GM21717 (cell line): ENCODE results near the gene PALLD.
"Not testable (repeated sequence)": the region's sequence is repeated elsewhere in the genome, so short reads cannot be mapped to it uniquely, and the experiment has no call there.

Source experiments
- ATAC-seq: cut with Tn5 transposase; IDR thresholded peaks from one replicate; pipeline ENCODE4 v1.9.1; 2021; ENCODE audit warnings: mild to moderate bottlenecking, moderate library complexity; ENCODE audit not compliant: unreplicated experiment

PALLD gene

DNA sequence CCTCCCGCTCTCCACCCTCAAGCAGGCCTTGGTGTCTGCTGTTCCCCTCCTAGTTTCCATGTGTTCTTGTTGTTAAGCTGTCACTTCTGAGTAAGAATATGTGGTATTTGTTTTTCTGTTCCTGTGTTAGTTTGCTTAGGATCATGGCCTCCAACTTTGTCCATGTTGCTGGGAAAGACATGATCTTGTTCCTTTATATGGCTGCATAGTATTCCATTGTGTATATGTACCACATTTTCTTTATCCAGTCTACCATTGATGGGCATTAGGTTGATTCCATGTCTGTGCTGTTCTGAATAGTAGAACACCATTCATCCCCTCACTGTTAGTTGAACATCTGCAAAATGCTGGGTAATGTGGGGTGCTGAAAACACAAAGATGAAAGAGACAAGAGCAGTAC lies 222.9 kb downstream of the PALLD start:
- ATAC-seq: no peak

GRCh38 chr4:168720396-168720900 lies 223.6 kb downstream of the PALLD start:
- ATAC-seq: no peak

GRCh38 chr4:168722391-168722790 lies 225.5 kb downstream of the PALLD start:
- no peak for ATAC-seq

GRCh38 chr4:168723020-168723419 lies 226.2 kb downstream of the PALLD start:
- ATAC-seq: no peak

GRCh38 chr4:168723569-168723968 lies 226.7 kb downstream of the PALLD start:
- ATAC-seq: no peak

DNA sequence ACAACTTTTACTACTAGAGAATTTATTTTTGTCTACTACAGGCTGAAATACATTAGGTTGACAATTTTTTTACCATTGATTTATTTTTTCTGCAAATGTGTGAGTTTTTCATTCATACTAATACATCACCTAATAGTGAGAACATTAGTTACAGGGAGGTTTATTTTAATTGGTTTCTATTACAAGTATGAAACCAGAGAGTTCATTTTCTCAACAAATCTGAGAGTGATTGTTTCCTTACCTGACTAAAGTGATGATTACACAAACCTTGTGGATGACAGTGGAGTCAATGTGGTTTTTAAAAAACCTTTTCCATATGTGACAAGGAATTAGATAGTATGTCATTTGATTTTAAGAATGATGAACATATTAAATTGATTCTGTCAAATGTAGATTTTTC lies 227.4 kb downstream of the PALLD start:
- ATAC-seq: no peak

- no peak for ATAC-seq
Observed at GRCh38 chr4:168724686-168725411, 228.0 kb downstream of the PALLD start.

DNA sequence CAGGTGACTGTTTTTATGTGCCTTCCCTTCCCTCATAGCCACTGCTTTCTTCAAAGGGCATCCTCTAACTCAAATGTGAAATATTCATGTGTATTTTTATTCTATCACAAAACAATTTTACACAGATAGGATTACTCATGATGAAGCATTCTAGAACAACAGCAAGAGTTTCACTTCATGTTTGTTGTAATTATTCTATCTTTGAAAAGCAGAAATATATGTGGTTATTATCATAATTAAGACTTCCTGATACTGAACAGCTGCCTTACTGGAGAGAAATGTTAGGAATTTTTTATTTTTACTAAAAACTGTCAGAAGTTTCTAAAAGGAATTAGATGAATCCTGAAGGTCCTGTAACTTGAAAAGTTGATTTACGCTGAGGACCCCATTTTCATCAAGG lies 229.1 kb downstream of the PALLD start:
- no peak for ATAC-seq

- ATAC-seq: not testable (repeated sequence)
Observed at GRCh38 chr4:168727181-168727580, 230.3 kb downstream of the PALLD start.

DNA sequence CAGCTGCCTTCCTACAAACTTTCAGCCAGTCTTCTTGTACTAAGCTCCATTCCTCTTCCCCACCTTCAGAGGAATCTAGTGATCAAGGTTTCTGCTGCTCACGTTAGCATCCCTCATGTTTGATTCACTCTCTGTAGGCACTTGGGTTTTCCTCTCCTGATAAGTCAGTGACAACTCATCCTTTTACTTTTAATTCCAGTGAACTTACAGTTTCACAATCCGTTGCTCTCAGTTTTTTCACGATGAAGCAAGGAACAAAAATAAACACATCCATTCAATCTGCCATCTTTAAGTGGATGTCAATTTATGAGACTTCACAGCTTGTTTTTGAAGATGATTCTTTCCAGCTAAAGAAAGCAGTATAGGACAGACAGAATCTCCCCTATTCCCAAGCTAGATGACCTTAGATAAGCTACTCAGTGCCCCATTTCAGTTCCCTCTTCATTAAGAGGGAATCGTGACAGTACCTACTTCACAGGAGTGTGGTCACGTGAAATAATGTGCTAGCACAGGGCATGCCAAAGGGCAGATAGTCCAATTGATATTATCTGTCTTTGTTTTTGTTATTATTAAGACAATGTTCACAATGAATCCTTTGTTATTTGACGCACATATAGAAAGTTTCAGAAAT lies 234.3 kb downstream of the PALLD start:
- ATAC-seq: no peak

GRCh38 chr4:168731706-168732414 lies 235.0 kb downstream of the PALLD start:
- no peak for ATAC-seq

- ATAC-seq: no peak
Observed at GRCh38 chr4:168732714-168733113, 235.9 kb downstream of the PALLD start.

DNA sequence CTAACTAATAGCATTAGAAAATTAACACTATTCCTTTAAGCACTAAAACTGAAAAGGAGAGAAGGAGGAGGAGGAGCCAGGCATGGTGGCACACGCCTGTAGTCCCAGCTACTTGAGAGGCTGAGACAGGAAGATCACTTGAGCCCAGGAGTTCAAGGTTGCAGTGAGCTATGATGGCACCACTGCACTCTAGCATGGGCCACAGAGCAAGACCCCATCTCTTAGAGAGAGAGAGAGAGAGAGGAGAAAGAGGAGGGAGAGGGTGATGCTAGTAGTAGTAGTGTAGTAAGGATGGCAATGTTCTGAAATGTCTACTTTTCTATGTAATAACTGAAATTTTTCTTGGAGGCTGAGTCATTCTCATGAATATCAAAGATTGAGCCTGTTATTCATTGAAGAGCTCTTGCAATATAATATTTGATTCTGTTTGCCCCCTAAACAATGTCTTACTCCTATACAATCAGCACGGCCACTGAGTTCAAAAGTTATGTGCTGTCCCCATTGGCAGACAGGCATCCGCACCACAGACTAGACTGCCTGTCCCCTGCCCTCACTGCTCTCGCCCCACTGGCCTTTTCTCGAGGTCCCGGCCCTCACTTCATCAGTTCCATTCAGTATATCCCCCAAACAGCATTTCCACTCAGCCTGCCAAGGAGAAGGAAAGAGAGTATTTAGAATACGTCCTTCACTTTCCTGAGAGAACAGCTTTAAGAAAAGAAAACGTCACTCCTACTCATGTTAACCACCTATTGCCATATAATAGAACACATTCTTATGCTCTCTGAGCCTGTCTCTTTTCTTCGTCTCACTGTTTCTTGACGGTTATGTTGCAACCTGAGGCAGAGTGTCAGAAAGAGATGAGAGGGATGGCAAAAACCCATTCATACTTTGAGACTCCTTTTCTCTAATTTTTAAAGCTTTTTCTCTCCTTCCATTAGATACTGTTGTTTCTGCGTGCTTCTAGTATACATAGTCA lies 238.1 kb downstream of the PALLD start:
- no peak for ATAC-seq

- no peak for ATAC-seq
Observed at GRCh38 chr4:168735735-168736134, 238.9 kb downstream of the PALLD start.

DNA sequence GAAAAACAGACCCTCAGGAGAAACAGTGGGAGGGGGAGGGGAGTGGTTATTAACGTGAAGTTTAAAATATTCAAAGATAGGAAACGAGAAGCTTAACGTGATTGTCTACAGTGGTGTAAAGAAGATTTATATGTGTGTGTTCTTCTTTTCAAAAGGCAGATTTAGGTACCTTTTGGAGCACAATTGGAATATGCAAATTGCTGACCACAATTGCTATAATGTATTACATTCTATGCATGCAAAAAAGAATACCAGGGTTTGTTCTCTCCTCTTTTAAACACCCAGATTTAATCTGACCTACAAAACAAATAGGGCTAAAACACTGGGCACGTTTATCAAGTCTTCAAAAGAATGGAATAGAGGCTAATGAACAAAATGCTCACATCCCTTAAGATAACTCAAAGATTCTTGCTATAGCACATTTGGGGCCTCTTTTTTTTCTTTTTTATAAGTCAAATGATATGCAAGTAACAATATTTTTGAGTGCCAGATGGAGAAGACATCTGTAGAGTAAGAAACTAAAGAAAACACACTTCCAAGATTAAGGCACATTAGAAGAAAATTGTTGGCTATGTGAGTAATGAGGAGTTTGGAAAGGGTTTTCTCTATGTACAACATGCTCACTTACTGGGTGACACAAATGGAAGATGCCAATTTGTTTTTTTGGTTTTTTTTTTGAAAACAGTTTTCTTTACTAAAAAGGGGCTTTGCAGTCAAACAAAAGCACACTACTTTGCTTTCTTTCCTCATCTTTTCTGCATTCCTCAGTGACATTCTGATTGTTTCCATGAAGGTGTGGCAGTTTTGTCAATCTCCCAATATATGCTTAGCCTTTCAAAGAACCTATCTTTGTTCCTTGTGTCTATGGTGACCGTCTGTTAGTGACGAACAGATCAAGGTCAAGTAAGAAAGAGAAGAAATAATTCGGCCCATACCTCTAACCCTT lies 240.3 kb downstream of the PALLD start:
- no peak for ATAC-seq

- no peak for ATAC-seq
Observed at GRCh38 chr4:168737806-168738172, 240.9 kb downstream of the PALLD start.

GRCh38 chr4:168739886-168740285 lies 243.0 kb downstream of the PALLD start:
- no peak for ATAC-seq

GRCh38 chr4:168740691-168741090 lies 243.8 kb downstream of the PALLD start:
- ATAC-seq: no peak

- no peak for ATAC-seq
Observed at GRCh38 chr4:168741281-168742173, 244.7 kb downstream of the PALLD start.
